NCI-H446 (cell line): ENCODE measurements around the gene LHFPL6.
"Not testable (repeated sequence)": the region's sequence is repeated elsewhere in the genome, so short reads cannot be mapped to it uniquely, and the experiment has no call there.

ENCODE experiments used
- DNase-seq, 2 experiments: peaks; one replicate each; lab custom pipeline; 2025; lab: John Stamatoyannopoulos, UW

Gene LHFPL6

DNA sequence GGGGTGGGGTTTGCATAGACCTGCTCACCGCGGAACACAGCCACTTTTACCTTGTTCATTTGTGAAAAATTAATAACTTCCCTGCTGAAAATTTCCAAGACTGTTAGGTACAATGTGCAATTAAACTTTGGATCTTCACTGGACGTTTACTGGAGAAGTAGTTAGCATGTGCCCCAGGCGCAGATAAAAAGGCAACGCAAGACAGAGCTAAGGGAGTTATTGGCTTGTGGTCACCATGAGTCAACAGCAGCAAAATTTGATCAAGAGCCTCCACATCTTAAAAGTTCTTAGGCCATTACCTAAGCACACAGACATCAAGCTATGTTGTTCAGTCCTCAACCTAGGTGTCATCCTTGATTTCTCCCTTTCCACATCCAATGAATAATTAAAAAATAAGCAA lies 257.0 kb downstream of the LHFPL6 start:
- no peak for DNase-seq

DNA sequence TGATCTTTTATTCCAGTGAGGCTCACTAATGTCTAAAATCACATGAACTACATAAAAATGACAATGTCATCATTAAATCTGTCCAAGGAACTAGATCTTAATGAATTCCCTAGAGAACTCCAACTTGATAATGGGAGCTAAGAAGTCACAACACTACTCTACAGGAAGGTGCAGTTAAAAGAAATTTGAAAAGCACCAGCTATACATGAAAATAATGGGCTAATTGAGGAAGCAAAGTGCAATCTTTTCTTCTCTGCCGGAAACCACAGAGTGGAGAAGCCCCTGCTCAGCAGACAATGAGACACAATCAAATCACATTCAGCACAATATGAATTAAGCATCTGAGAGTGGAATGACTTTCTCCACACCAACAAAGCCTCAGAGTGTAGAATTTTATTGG lies 261.7 kb downstream of the LHFPL6 start:
- no peak for DNase-seq

DNA sequence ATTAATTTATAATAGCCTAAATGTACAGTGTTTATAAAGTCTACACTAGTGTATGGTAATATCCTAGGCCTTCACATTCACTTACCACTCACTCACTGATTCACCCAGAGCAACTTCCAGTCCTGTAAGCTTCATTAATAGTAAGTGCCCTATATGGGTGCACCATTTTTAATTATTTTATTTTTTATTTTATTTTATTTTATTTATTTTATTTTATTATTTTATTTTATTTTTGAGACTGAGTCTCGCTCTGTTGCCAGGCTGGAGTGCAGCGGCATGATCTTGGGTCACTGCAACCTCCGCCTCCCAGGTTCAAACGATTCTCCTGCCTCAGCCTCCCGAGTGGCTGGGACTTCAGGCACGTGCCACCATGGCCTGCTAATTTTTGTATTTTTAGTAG lies 264.9 kb downstream of the LHFPL6 start:
- not testable (repeated sequence) for DNase-seq

DNA sequence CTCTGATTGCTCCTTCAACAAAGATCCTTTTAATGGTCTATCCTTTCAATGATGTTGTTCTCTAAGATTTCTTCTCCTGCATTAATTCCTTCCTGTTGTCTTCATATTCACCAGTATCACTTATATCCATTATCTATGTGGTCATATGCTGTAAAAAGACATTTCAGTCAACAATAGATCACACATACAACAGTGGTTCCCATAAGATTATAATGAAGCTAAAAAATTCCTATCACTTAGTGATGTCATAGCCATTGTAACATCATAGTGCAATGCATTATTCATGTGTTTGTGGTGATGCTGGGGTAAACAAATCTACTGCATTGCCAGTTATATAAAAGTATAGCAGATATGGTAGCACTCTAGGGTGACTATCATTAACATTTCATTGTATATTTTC lies 266.1 kb downstream of the LHFPL6 start:
- no peak for DNase-seq

DNA sequence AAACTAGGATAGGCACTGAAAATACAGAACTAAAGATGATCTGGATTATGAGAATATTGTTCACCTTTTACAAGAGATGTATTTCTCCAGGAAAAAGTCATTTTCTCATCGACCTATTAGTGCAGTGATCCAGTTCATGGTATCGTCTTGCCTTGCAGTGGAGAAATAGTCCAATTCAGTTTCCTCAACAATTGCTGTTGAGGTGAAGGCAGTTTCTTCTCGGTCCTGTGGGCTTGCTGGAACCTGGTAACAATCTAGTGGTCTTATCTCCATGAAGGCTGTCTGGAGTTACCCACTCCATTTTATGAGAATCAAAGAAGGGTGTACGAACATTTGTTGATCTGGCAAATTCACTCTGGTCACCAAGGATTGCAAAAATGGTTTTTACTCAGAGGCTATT lies 266.8 kb downstream of the LHFPL6 start:
- DNase-seq = no peak

DNA sequence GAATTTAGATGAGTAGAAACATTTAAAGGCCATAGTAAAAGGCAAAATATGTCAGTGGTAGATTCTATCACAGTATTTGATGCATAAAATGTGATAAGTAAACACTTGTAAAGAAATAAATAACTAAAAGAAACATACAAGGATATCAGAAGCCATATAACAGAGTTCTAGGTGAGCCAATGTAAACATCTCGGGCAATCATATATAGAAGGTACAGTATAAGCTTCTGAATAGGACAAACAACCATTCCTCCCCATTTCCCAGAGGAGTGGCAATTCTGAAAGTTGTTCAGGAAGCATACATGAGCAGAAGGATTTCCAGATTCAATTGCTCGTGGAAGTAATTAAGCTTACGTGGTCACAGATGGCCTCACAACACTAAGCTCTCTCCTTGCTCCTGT lies 267.3 kb downstream of the LHFPL6 start:
- no peak for DNase-seq

DNA sequence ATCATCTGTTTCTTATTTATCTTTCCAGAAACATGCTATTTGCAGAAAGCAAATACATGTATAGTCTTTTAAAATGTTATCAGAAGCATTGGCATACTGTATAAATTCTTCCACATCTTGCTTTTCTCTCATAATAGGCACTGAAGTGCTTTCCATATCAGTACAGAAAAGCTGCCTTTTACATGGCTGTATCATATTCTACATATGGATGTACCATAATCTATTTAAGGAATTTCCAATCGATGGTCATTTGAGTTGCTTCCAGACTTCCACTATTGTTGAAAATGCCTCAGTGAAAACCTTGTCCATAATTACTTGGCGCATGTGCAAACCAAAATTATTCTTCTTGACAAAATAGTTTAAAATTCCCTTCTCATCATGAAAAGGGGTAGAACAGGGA lies 272.5 kb downstream of the LHFPL6 start:
- DNase-seq = no peak

DNA sequence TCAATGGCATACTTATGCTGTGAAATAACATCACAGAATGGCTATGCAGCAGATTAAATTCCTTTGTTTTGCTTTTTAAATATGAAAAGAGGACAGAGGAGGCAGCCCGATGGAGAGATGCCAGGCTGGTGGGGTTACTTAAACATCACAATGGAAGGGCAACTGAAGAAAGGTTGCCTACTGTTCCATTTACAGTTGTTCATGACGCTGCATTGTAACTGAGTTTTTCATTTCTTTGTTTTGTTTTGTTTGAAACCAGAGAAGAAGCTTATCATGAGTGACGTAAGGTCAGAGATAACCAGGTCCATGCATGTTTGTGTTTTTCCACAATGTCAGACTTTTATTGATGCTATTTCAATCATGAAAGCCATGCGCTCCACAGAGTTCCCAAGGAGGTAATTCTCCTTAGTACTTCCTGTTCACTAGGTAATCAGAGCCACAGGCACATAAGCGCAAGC lies 273.8 kb downstream of the LHFPL6 start:
- no peak for DNase-seq

DNA sequence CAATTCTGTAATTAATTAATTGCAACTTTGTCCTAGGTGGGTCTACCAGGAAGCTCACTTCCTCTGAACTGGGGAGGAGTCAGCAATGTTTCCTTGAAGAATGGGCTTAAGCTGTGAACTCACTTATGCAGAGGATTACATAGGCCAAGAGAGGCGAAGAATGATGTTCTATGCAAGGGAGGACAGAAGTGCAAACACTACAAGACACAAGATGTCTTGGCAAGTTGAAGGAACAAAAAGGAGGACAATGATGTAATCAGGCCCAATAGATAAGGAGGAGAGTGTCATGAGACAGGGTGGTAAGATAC lies 275.9 kb downstream of the LHFPL6 start:
- no peak for DNase-seq

DNA sequence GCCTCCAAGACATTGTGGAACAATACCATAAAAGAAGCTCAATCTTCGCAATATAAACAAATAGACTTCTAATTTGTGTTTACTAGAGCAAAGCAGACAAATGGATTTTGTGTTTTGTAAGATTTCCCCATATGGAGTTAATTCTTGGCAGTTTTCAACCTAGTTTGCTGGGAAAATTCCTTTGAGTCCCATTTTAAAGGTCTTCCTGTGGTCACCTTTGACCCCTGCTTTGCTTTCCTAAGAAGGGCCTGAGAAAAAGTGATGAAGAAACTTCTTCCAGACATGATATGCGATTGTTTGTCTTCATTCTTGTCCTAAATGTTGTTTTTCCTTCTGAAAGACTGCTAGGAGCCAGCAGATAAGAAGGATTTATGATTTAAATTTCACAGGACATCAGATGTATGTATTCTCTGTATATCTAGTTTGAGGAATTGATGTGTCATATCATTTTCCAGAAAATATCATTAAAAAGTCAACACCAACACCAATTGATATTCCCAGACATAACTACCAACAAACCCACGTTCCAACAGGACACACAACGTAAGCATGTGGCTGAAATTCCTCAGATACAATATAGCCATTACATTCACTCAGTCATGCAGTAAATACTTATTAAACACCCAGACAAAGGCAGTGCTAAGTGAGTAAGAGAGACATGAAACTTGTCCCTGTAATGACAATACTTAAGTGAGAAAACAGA lies 276.4 kb downstream of the LHFPL6 start:
- no peak for DNase-seq

DNA sequence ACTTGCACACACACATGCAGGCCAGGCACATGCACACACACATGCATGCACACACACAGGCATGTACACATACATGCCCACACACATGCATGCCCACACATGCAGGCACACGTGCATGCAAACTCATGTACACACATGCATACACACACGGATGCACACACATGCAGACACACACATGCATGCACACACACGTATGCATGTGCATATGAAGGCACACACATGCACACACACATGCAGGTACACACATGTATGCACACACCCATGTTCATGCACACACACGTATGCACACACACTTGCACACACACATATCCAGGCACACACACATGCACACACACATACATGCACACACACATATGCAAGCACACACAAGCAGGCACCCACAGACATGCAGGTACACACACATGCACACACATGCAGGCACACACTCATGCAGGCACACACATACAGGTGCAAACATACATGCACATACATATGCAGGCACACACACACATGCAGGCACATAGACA lies 278.1 kb downstream of the LHFPL6 start:
- no peak for DNase-seq

DNA sequence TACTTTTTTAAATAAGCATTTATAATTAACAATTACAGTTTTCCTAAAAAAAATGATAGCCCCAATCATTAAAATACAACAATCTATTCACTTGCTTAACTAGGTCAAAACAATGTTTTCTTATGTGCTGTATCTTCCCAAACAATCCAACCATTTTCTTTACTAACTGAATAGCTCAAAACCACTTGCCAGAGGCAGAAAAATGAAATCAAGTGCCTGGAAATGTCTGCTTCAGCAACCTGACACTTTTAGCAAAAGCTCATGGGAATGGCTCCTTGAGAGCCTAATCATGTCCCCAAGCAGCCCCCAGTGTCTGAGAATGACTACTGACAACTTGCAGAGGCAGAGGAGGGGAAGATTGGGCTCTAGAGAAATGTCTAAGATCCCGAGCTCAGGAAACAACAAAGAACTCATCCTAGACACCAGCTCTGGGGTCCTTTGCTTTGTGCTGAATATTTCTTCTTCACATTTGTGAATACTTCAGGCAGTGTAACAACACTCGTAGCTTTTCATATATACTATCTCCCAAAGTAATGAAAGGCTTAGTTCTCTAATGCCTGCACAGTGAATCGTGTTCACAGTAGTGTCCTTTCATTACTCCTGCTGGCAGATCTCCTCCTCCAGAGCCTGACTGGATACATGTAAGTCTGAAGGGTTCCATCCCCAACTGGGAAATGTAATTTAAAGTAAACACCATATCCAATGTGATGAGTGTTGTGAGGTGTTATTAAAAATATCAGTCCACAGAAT lies 280.0 kb downstream of the LHFPL6 start:
- DNase-seq = no peak

DNA sequence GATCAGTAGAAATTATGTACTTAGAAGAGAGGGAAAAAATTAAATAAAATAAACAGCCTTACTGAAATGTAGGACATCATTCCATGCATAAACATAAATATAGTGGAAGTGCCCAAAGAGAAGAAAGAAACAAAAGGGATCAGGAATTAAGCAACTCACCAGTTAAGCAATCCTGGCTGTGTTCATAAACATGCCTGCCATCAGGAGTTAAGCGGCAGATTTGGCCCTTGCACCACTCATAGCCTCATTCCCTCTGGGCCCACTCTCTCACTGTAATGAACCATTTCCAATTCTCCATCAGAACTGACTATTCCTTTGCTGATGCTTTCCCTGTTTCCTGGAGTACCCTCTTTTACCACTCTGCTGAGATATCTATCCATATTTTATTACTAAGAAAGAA lies 281.4 kb downstream of the LHFPL6 start:
- no peak for DNase-seq

DNA sequence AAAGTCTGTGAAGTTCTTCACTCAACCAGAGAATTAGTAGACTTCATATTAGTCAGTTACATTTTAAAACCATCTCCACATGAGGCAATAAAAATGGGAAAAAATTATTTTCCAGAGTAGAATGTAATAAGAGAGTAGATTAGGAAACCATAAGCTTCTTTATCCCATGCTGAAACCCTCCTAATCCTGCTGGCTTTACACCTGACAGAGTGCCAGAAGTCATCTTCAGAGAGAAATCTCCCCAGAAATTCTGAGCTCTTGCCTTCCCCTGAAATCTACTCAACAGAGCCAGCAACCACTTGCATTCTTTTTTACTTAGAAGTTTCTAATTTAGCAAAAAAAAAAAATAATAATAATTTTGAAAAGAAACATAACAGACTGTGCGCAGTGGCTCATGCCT lies 284.8 kb downstream of the LHFPL6 start:
- DNase-seq = no peak

DNA sequence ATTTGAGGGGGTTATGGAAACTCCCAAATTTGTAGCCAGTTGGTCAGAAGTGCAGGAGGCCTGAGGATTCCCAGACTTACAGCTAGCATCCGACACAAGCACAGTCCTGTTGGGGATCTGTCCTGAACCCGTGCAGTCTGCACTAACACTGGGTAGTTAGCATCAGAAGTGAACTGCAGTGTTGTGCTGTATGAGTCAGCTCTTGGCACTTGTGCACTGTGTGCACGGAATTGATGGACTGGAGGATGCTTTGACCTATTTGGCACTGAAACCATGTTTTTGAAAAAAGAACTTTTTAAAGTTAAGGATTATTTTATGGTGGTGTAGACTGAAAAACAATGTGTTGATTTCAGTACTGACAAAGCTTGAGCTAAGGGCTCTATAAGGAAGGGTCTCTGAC lies 285.7 kb downstream of the LHFPL6 start:
- DNase-seq = peak in 1 of 2 experiments; percentile 70

DNA sequence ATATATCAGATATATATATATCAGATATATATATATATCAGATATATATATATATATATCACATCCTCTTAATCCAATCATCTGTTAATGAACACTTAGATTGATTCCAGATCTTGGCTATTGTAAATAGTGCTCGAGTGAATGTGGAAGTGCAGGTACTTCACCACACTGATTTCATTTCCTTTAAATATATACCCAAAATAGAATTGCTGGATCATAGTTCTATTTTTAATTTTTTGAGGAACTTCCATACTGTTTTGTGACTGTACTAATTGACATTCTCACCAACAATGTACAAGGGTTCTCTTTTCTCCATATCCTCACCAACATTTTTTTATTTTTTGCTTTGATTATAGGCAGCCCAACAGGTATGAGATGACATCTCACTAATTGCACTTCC lies 287.2 kb downstream of the LHFPL6 start:
- DNase-seq = no peak

DNA sequence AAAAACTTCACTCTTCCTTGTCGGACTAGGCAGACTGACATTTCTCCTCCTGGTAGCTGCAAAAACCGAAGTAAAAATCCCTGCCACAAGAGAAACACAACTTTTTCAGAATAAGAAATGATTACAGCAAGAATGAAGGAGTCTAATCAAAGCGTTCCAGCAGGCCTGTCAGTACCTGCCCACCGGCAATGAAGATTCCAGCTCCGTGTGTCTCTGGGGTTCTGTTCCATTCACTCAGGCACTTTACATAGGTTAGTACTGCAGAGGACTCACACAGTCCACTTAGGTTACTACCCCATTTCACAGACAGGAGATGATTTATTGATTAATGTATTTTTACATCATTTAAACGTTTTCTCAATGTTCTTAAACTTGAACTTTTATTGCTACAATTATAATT lies 289.3 kb downstream of the LHFPL6 start:
- DNase-seq = no peak

DNA sequence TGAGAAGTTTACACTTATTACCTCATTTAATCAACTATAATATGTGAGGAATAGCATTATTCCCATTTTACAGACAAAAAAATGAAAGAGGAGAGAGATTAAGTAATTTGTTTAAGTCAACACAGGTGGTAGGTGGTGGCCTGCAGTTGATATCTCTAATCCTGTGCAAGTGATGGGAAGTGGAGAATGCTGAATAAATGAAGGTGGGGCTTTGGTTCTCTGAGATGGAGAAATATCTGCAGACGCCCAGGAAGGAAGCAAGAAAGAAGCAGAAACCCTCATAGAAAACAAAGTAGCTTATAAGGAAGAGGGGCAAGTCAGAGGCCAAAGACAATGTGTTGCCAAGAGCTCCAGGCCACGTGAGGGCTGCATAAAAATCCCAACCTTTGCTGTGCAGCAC lies 290.4 kb downstream of the LHFPL6 start:
- DNase-seq = no peak

DNA sequence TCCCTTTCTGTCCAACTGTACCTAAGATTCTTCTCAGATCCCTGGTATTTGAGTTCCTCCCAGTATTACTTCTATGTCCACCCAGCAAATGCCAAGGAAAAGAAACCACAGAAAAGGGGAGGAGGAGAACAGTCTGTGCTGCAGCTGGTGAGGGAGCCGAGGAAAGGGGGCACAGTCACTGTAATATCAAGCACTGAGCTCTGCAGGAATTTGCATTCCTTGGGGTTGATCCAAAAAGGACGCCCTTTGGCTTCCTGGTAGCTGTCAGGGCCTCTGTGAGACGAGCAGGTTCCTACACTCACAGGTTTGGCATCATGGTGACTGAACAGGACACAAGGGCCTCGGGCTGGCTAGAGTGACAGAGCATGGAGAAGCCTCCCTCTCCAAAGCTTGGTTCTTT lies 291.4 kb downstream of the LHFPL6 start:
- no peak for DNase-seq

DNA sequence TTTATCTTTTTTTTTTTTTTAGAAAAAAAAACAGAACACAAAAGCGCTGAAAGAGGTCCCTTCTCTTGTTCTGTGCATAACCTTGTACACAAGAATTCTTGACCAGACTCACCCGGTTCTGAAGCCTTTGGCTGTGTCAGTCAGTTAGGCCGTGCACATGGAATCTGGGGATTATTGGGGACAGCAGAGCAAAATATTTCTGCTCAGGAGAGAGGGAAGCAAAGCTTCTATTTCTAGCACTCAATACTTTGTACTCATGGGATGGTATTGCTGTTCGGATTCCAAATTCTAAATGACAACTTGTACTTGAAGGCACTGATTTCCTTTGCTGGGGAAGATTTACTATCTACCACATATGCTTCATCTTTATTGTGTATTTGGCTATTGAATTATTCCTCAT lies 292.0 kb downstream of the LHFPL6 start:
- no peak for DNase-seq

DNA sequence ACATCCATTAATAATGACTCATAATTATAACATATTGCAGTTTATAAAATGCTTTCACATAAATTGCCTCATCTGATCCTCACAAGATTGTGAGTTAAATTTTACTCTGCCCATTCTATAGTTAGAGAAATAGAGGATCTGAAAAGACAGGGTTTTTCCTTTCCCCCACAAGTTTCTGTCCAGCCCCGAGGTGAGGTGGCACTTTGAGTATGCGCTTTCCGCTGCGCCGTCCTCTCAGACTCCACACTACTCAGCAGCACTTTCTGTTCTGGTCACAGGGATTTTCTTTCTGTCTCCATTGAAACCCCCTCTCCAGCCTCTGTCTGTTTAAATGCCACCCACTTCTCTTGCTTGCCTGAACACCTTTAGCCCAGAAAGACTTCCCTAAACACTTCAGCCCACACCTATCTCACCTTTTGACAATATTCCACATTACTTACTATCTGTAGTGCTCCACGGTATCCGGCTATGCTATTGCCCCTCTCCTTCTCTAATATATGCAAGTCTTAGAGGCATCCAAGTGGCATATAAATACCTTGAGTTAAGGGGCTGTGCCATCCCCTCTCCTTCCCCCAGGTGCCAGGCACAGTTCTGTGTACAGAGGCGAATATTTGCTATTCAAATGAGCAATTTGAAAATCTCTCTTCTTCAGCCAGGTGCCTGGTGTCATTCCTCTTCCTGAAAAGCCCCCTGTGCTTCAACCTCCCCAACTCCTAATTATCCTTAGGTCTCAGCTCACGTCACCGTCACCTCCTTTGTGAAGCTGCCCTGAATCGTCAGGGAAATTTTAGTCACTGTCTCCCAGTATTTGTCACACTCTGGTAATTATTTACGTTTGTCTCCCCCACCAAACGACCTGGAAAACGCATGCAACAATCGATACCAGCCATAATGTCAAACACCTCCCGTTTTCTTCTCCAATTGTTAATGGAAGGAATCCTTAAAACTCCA lies 296.1 kb downstream of the LHFPL6 start:
- DNase-seq = no peak

DNA sequence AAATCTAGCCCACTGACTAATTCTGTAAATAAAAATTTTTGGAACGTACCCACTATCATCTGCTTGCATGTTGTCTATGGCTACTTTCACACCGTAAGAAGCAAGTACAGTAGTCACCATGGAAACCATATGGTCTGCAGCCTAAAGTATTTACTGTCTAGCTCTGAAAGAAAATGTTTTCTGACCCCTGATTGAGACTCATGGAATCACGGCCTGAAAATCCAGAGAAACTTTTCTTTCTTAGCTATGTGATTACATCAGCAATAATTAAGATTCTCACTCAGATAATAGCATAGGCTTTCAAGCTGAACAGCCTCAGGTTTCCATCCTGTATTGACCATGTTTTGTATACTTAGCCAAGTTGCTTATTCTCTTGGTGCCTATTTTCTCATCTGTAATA lies 300.2 kb downstream of the LHFPL6 start:
- peak in 1 of 2 experiments; percentile 63 for DNase-seq

DNA sequence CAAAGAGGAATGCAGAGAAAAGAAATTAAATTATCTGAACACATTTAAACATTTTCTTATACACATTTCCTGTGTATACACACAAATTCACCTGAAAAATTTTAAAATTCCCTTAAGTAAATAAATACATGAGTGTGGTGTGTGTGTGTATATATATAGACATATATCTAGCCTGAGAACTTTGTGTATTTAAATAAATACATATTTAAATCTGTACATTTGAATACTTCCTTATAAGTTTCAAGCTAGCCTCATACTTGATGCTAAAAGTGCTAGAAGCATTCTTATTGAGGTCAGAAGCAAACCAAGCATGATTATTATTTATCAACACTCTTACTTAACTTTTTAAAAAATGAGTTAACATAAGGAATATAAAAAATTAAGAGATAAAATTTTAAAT lies 304.0 kb downstream of the LHFPL6 start:
- no peak for DNase-seq
